ENCODE data around the gene RNLS.
A peak's percentile ranks its signal among the peaks of the same experiment; 100 is the strongest.

RNLS gene

GRCh38 chr10:88531392-88532052 lies 51.6 kb downstream of the RNLS start:
- no peak overlapping the region for H3K4me3 ChIP-seq (ENCODE audit: low read length)
- no peak for DNase-seq (ENCODE audit: low read depth)
- TF ChIP-seq CTCF (conservative IDR thresholded peaks at IDR 0.05; ENCODE audit: low read length), result no peak

- no peak overlapping the region for H3K4me3 ChIP-seq (ENCODE audit: low read length)
- DNase-seq (ENCODE audit: low read depth), result no peak
- TF ChIP-seq CTCF (conservative IDR thresholded peaks at IDR 0.05; ENCODE audit: low read length), result no peak
These were observed 52.3 kb downstream of the RNLS start for GRCh38 chr10:88530629-88531391.

- DNase-seq (ENCODE audit: low read depth), result no peak
- no peak for TF ChIP-seq CTCF (conservative IDR thresholded peaks at IDR 0.05; ENCODE audit: low read length)
- H3K4me3 ChIP-seq (ENCODE audit: low read length), result no peak overlapping the region
These were observed 53.0 kb downstream of the RNLS start for GRCh38 chr10:88530093-88530492.

GRCh38 chr10:88528806-88529570 lies 54.1 kb downstream of the RNLS start:
- no peak overlapping the region for H3K4me3 ChIP-seq (ENCODE audit: low read length)
- TF ChIP-seq CTCF (conservative IDR thresholded peaks at IDR 0.05; ENCODE audit: low read length), result no peak
- peak; percentile 85 for DNase-seq (ENCODE audit: low read depth)

- DNase-seq (ENCODE audit: low read depth), result peak; percentile 34
- no peak for TF ChIP-seq CTCF (conservative IDR thresholded peaks at IDR 0.05; ENCODE audit: low read length)
- no peak overlapping the region for H3K4me3 ChIP-seq (ENCODE audit: low read length)
These were observed 54.9 kb downstream of the RNLS start for GRCh38 chr10:88528201-88528600.

GRCh38 chr10:88527245-88527644 lies 55.9 kb downstream of the RNLS start:
- H3K4me3 ChIP-seq (ENCODE audit: low read length), result no peak overlapping the region
- no peak for TF ChIP-seq CTCF (conservative IDR thresholded peaks at IDR 0.05; ENCODE audit: low read length)
- DNase-seq (ENCODE audit: low read depth), result no peak
